ENCODE measurements around the gene KBTBD7. TPM values are rescaled to one million over a fixed set of nuclear protein-coding genes. Genes with fewer than 3 reads are reported as not detected.
A peak's percentile ranks its signal among the peaks of the same experiment; 100 is the strongest.

Gene KBTBD7
- total and polyA plus RNA-seq, 2 of the 13 experiments (the other 11 are each of a cell fraction or from before 2014, with no cell fraction given): 3.6 to 9.0 TPM

GRCh38 chr13:41193919-41194824 lies at the start of gene KBTBD7 (continued):
- TF ChIP-seq, protein P1, sequence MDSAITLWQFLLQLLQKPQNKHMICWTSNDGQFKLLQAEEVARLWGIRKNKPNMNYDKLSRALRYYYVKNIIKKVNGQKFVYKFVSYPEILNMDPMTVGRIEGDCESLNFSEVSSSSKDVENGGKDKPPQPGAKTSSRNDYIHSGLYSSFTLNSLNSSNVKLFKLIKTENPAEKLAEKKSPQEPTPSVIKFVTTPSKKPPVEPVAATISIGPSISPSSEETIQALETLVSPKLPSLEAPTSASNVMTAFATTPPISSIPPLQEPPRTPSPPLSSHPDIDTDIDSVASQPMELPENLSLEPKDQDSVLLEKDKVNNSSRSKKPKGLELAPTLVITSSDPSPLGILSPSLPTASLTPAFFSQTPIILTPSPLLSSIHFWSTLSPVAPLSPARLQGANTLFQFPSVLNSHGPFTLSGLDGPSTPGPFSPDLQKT (CRISPR knock-in tag; IDR thresholded peaks at IDR 0.05; ENCODE audit: borderline replicate concordance): peak; percentile 46
- TF ChIP-seq TFE3 (CRISPR knock-in tag; IDR thresholded peaks at IDR 0.05) (no peak), LRRFIP1 (CRISPR knock-in tag; conservative IDR thresholded peaks at IDR 0.05) (no peak), FOXA1 (IDR thresholded peaks at IDR 0.05) (no peak), FOXA1 (CRISPR knock-in tag; IDR thresholded peaks at IDR 0.05) (no peak), CENPX (CRISPR knock-in tag; IDR thresholded peaks at IDR 0.05) (no peak), ZBTB7B (CRISPR knock-in tag; IDR thresholded peaks at IDR 0.05) (peak; percentile 97), BCL6 (CRISPR knock-in tag; IDR thresholded peaks at IDR 0.05) (no peak; the same call in 1 of the 2 replicates), ZNF274 (CRISPR knock-in tag; IDR thresholded peaks at IDR 0.05) (peak; percentile 91; the same call in 1 of the 2 replicates), ZNF563 (CRISPR knock-in tag; IDR thresholded peaks at IDR 0.05) (no peak), ZSCAN25 (CRISPR knock-in tag; IDR thresholded peaks at IDR 0.05) (no peak; the same call in 1 of the 2 replicates), ELF1 (CRISPR knock-in tag; IDR thresholded peaks at IDR 0.05) (peak; percentile 90), ARNT (IDR thresholded peaks at IDR 0.05) (no peak), PRDM15 (CRISPR knock-in tag; IDR thresholded peaks at IDR 0.05) (peak; percentile 45; the same call in 1 of the 2 replicates)
- TF ChIP-seq, protein P2, sequence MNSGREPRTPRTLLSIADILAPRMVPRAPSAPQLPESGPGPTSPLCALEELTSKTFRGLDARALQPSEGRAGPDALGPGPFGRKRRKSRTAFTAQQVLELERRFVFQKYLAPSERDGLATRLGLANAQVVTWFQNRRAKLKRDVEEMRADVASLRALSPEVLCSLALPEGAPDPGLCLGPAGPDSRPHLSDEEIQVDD (CRISPR knock-in tag; IDR thresholded peaks at IDR 0.05; ENCODE audit: borderline replicate concordance): no peak
